WI38 (cell line): Measurements from ENCODE around the gene EDNRB.
A peak's percentile ranks its signal among the peaks of the same experiment; 100 is the strongest.

Source experiments
- H3K4me3 ChIP-seq: 2 replicates; pipeline ENCODE4 v1.5.1; 2011; ENCODE audit warnings: low read depth, mild to moderate bottlenecking, control low read depth, low read length
- TF ChIP-seq, protein P1 (sequence below): IDR thresholded peaks from 2 replicates; pipeline ENCODE4 v1.5.1; 2012; ENCODE audit warnings: low read depth, mild to moderate bottlenecking, control low read depth, low read length

The EDNRB gene

DNA sequence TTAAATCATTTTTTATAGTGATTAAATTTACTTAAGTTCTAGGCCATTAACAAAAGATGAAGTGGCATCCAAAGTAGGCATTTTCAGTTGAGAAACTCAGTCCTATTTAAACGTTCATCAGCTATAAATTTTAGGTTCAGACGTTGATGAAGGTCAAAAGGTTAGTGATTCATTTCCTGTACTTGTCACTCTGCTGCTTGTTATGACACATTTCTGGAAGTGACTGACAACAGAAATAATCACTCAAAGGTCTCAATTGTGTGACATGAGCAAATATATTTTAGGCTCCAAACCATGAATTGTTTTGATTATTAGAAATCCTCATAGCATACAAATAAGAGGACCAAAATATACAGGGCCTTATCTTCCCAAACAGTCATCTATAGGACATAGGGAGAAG lies 10.3 kb upstream of the EDNRB start:
- TF ChIP-seq, protein P1, sequence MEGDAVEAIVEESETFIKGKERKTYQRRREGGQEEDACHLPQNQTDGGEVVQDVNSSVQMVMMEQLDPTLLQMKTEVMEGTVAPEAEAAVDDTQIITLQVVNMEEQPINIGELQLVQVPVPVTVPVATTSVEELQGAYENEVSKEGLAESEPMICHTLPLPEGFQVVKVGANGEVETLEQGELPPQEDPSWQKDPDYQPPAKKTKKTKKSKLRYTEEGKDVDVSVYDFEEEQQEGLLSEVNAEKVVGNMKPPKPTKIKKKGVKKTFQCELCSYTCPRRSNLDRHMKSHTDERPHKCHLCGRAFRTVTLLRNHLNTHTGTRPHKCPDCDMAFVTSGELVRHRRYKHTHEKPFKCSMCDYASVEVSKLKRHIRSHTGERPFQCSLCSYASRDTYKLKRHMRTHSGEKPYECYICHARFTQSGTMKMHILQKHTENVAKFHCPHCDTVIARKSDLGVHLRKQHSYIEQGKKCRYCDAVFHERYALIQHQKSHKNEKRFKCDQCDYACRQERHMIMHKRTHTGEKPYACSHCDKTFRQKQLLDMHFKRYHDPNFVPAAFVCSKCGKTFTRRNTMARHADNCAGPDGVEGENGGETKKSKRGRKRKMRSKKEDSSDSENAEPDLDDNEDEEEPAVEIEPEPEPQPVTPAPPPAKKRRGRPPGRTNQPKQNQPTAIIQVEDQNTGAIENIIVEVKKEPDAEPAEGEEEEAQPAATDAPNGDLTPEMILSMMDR: no peak
- no peak overlapping the region for H3K4me3 ChIP-seq

DNA sequence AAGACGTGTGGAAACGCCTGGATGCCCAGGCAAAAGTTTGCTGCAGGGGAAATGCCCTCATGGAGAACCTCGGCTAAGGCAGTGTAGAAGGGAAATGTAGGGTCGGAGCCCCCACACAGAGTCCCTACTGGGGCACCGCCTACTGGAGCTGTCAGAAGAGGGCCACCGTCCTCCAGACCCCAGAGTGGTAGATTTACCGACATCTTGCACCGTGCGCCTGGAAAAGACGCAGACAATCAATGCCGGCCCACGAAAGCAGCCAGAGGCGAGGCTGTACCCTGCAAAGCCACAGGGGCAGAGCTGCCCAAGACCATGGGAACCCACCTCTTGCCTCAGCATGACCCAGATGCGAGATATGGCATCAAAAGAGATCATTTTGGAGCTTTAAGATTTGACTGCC lies 7.0 kb upstream of the EDNRB start:
- TF ChIP-seq, protein P1: no peak

DNA sequence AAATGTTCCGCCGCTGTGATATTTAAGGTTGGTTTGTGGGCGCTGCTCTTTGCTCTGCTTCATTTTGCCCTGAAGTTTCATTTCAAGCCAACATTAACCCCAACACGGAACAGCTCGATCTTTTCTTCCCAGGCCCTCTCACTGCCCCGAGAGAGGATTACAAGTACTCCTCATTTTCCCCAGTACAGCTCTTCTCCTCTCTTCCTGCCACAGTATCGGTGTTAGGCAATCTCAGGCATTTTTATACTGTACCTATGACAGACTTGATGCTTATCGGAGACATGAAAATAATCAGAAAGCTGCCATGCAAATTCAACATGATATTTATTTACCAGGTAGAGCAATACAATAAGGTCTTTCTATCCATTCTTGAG lies 1.3 kb upstream of the EDNRB start:
- peak overlapping the region; percentile 73 for H3K4me3 ChIP-seq
- TF ChIP-seq, protein P1: no peak

More for the DNA sequence above, 7.0 kb upstream of the EDNRB start:
- no peak overlapping the region for H3K4me3 ChIP-seq

DNA sequence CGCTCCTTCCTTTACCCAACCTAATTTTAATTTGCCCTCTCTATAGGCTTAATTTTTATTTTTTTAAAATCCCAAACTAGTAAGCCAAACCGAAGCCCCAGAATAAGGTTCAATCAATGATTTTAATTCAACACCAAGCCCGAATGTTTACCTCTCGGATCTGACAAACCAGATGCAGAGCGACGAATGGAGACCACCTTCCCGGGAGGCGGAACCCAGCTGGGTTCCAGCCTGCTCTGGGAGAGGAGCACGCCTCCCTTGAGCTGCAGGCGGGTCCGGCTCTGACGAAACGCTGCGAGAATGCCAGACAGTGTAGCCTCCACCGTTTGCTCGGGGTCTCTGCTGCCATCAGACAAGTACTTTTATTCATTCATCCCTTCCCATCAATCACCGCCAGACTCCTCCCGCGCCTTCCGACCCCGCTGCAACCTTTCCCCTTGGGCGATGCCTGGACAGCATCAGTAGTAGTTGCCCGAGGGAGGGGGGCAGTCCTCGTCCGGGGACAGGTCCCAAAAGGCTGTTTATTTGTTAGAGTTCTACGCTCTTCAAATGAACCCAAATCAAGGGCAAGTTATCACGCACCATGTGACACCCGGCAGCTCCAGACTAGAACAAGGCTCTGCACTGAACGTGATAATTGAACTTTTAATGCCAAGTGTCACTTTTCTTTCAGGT lies 752 bp upstream of the EDNRB start:
- TF ChIP-seq, protein P1: no peak
- H3K4me3 ChIP-seq: peak overlapping the region; percentile 73

DNA sequence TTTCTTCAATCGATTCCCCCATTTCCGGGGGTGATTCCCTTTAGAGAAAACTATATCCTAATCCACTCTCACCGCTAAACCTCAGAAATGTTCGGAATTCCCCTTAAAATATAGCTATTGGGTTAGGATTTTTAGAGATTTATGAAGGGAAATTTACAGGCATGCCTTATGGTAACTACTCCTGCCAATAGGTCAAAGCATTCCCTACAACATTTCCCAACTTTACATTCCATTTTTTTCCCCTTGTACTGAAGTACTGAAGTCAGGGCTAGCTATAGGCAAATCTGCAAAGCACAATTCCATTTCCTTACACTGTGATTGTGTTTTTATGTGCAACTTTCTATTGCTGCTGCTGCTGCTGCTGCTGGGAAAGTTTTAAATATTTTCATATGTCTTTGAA lies 2.1 kb downstream of the EDNRB start:
- TF ChIP-seq, protein P1: no peak
- no peak overlapping the region for H3K4me3 ChIP-seq

DNA sequence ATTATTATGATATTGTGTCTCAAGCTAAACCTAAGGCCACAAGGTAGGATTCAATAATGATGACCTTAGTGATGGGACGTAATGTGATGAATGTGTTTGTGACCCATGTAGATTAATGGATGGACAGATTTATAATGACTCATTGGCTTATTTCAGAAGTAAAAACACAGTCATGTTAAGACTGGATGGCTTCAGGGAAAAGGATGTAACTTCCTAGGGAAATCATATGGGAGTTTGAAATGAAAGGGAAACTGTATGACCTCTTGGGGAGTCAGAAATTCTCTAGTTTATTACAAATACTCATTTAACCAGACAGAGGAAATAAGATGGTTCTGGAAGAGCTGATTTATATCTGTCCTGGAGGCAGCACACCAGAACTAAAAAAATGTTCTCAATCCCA lies 2.9 kb downstream of the EDNRB start:
- H3K4me3 ChIP-seq: no peak overlapping the region
- TF ChIP-seq, protein P1: no peak

DNA sequence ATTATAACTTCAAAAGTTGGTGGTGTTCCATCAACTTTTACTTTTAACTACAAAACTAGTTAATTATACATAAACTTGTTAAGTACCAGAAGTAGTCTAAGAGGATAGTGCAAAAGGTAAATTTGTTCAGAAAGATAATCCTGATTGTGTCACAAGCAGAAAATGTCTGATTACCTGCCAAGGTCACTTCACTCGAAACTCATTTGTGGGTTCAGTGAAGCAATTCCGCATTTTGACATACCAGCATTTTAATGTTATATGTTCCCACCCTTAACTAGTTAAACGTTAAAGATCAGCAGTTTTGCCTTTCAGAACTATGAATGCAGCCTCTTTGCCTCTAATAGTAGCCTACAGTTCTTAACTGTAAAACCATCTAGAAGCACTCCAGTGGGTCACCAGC lies 5.6 kb downstream of the EDNRB start:
- TF ChIP-seq, protein P1: no peak
- no peak overlapping the region for H3K4me3 ChIP-seq
